CD14-positive monocyte (primary cell): Measurements from ENCODE around the gene PIP4K2A. TPM values are rescaled to one million over a fixed set of nuclear protein-coding genes. Genes with fewer than 3 reads are reported as not detected.

ENCODE experiments used
- DNase-seq, 3 donors: peaks; one replicate each; pipeline ENCODE4 v3.0.0-alpha.2; 2011 to 2022
- H2AFZ ChIP-seq: 2 replicates; pipeline ENCODE4 v1.6.0; 2012; ENCODE audit warnings: mild to moderate bottlenecking, low read depth, low read length, inconsistent platforms; ENCODE audit not compliant: insufficient read depth, poor library complexity, severe bottlenecking
- H3K27ac ChIP-seq, 2 donors: 1 replicate in 1 of 2; 2 replicates in 1 of 2; pipeline ENCODE4 v1.5.1; 2012 to 2013; ENCODE audit warnings: low read length in 2 of 2, control low read depth in 1 of 2, inconsistent platforms in 1 of 2, low read depth in 1 of 2, mild to moderate bottlenecking in 1 of 2
- H3K27me3 ChIP-seq, 2 donors: one replicate each; pipeline versions ENCODE4 v1.6.0 to v1.6.1; 2011 to 2013; ENCODE audit warnings: low read length in 2 of 2; ENCODE audit not compliant: control insufficient read depth in 2 of 2, insufficient read depth in 2 of 2
- H3K36me3 ChIP-seq, 2 donors: replicated peaks in 1 of 2; 1 replicate in 1 of 2; 2 replicates in 1 of 2; pipeline versions ENCODE4 v1.5.1 to v1.6.1; 2012 to 2013; ENCODE audit warnings: low read length in 2 of 2, control low read depth in 1 of 2, inconsistent platforms in 1 of 2, mild to moderate bottlenecking in 1 of 2; ENCODE audit not compliant: insufficient read depth in 2 of 2, control insufficient read depth in 1 of 2
- H3K4me1 ChIP-seq, 2 donors: 1 replicate in 1 of 2; 2 replicates in 1 of 2; pipeline versions ENCODE4 v1.5.1 to v1.6.1; 2012 to 2013; ENCODE audit warnings: low read length in 2 of 2, control low read depth in 1 of 2, inconsistent platforms in 1 of 2, mild to moderate bottlenecking in 1 of 2, moderate library complexity in 1 of 2; ENCODE audit not compliant: insufficient read depth in 2 of 2, control insufficient read depth in 1 of 2
- H3K4me2 ChIP-seq: replicated peaks from 2 replicates; pipeline ENCODE3; 2012; ENCODE audit warnings: low read length, moderate library complexity, mild to moderate bottlenecking; ENCODE audit not compliant: poor library complexity, severe bottlenecking; ENCODE audit errors: extremely low read depth
- H3K4me3 ChIP-seq, 3 experiments: fragments of 200-600 bp in 1 of 3; sonication (generic) in 1 of 3; replicated peaks in 1 of 3; 1 replicate in 2 of 3; 2 replicates in 1 of 3; pipeline ENCODE4 v1.5.1; 2011 to 2013; ENCODE audit warnings: low read length in 3 of 3, mild to moderate bottlenecking in 3 of 3, control low read depth in 2 of 3, low read depth in 2 of 3, inconsistent platforms in 1 of 3, moderate library complexity in 1 of 3
- H3K79me2 ChIP-seq: 2 replicates; pipeline ENCODE4 v1.6.0; 2012; ENCODE audit warnings: mild to moderate bottlenecking, control low read depth, inconsistent platforms, low read length, moderate library complexity; ENCODE audit not compliant: insufficient read depth
- H3K9ac ChIP-seq: 2 replicates; pipeline ENCODE4 v1.6.0; 2017; ENCODE audit warnings: low read length, mild to moderate bottlenecking; ENCODE audit not compliant: insufficient read depth, poor library complexity, severe bottlenecking
- H3K9me3 ChIP-seq, 2 donors: replicated peaks in 1 of 2; 1 replicate in 1 of 2; 2 replicates in 1 of 2; pipeline versions ENCODE4 v1.5.1 to v1.6.1; 2012 to 2013; ENCODE audit warnings: low read length in 2 of 2, control low read depth in 1 of 2; ENCODE audit not compliant: control insufficient read depth in 1 of 2, insufficient read depth in 1 of 2
- H4K20me1 ChIP-seq: 2 replicates; pipeline ENCODE4 v1.6.0; 2012; ENCODE audit warnings: mild to moderate bottlenecking, low read length, control low read depth, moderate library complexity; ENCODE audit not compliant: insufficient read depth
- H3K27ac Mint-ChIP-seq, 7 donors: one replicate each; pipeline ENCODE4 v1.8.0; 2020; ENCODE audit warnings: mild to moderate bottlenecking in 7 of 7, mixed read lengths in 7 of 7, moderate library complexity in 6 of 7, inconsistent platforms in 2 of 7
- H3K27me3 Mint-ChIP-seq, 3 donors: one replicate each; pipeline ENCODE4 v1.8.0; 2021 to 2022; ENCODE audit warnings: low read depth in 3 of 3, mild to moderate bottlenecking in 3 of 3, mixed read lengths in 3 of 3, moderate library complexity in 3 of 3, inconsistent platforms in 1 of 3
- H3K36me3 Mint-ChIP-seq, 2 donors: one replicate each; pipeline ENCODE4 v1.8.0; 2020; ENCODE audit warnings: mixed read lengths in 2 of 2, inconsistent platforms in 1 of 2, mild to moderate bottlenecking in 1 of 2
- H3K4me1 Mint-ChIP-seq: one replicate; pipeline ENCODE4 v1.8.0; 2020; ENCODE audit warnings: mild to moderate bottlenecking, mixed read lengths
- H3K4me3 Mint-ChIP-seq, 2 donors: one replicate each; pipeline ENCODE4 v1.8.0; 2020; ENCODE audit warnings: mild to moderate bottlenecking in 2 of 2, mixed read lengths in 2 of 2, moderate library complexity in 1 of 2
- H3K9me3 Mint-ChIP-seq, 7 donors: one replicate each; pipeline ENCODE4 v1.8.0; 2020 to 2022; ENCODE audit warnings: mixed read lengths in 7 of 7, mild to moderate bottlenecking in 6 of 7, moderate library complexity in 6 of 7, inconsistent platforms in 2 of 7
- CTCF ChIP-seq: fragments of 200-600 bp; IDR thresholded peaks from one replicate; pipeline ENCODE4 v1.8.0; 2022; ENCODE audit warnings: antibody characterized with exemption, mild to moderate bottlenecking
- WGBS: methylation state at CpG from one replicate; pipeline ENCODE4 v1.1.5; 2013; ENCODE audit warnings: missing lambda C conversion rate; ENCODE audit not compliant: insufficient coverage; 5-methylcytosine and 5-hydroxymethylcytosine counted together
- intact Hi-C, 2 donors: fragments of 100-400 bp; cut with micrococcal nuclease; formaldehyde crosslinking; loops; one replicate each; pipeline versions ENCODE4 v1.15.0 to v1.15.1; 2023
- polyA plus RNA-seq, 3 donors: library from polyadenylated mRNA; depleted of rRNA in 1 of 3; unstranded in 2 of 3; stranded (reverse) in 1 of 3; fragments of 300-500 nt in 2 of 3; fragments of >200 nt in 1 of 3; fragmentation: Illumina TruSeq in 2 of 3; gene quantifications; 1 replicate in 2 of 3; 2 replicates in 1 of 3; pipeline ENCODE4 v1.2.3, GENCODE V29; 2012 to 2021

PIP4K2A gene
- polyA plus RNA-seq, 3 donors: 9.7 to 33.7 (median 16.6) TPM

- Histone ChIP-seq H2AFZ (no peak overlapping the region), H3K36me3 (no peaks in the 10 kb centered on the region), H4K20me1 (peaks cover 96% of the 10 kb centered on the region), H3K27ac (peak overlapping the region; percentile 64 to 65), H3K9ac (no peak overlapping the region), H3K27me3 (no peaks in the 10 kb centered on the region), H3K4me2 (peak overlapping the region; percentile 1), H3K4me3 (no peak overlapping the region), H3K79me2 (peaks cover 100% of the 10 kb centered on the region), H3K4me1 (peaks cover 27 to 52% of the 10 kb centered on the region in 2 donors), H3K9me3 (peaks cover 6 to 11% of the 10 kb centered on the region in 2 donors)
- Mint-ChIP-seq H3K9me3 (peaks cover 10 to 16% (median 11%) of the 10 kb centered on the region in 7 donors), H3K4me1 (peaks cover 81% of the 10 kb centered on the region), H3K27me3 (peaks cover 0 to 4% (median 2%) of the 10 kb centered on the region in 3 donors), H3K27ac (peak overlapping the region; percentile 71 to 93 (median 80)), H3K36me3 (peaks cover 27 to 36% of the 10 kb centered on the region in 2 donors), H3K4me3 (peak overlapping the region in 1 of 2 donors; percentile 32)
- DNase-seq: no peak
- TF ChIP-seq CTCF: no peak
- intact Hi-C loops: no loop called here
- WGBS: 90% methylated on average over 1 of the region's 5 CpGs
Measured at GRCh38 chr10:22705527-22705926, 8.9 kb downstream of the PIP4K2A start.

GRCh38 chr10:22704942-22705341 is 9.4 kb downstream of the PIP4K2A start:
- peaks cover 6 to 11% of the 10 kb centered on the region in 2 donors for H3K9me3 ChIP-seq
- H3K4me1 ChIP-seq: peaks cover 21 to 46% of the 10 kb centered on the region in 2 donors
- peaks cover 96% of the 10 kb centered on the region for H4K20me1 ChIP-seq
- 21% methylated on average over 3 of the region's 5 CpGs for WGBS
- peak overlapping the region; percentile 80 to 94 (median 90) for H3K27ac Mint-ChIP-seq
- peak overlapping the region; percentile 35 for H2AFZ ChIP-seq
- peaks cover 25 to 36% of the 10 kb centered on the region in 2 donors for H3K36me3 Mint-ChIP-seq
- H3K9ac ChIP-seq: peak overlapping the region; percentile 6
- H3K79me2 ChIP-seq: peaks cover 100% of the 10 kb centered on the region
- H3K4me1 Mint-ChIP-seq: peaks cover 77% of the 10 kb centered on the region
- peak overlapping the region in 1 of 3 experiments; percentile 45 for H3K4me3 ChIP-seq
- H3K9me3 Mint-ChIP-seq: peaks cover 10 to 16% (median 11%) of the 10 kb centered on the region in 7 donors
- no peaks in the 10 kb centered on the region for H3K27me3 ChIP-seq
- TF ChIP-seq CTCF: no peak
- peak overlapping the region; percentile 36 for H3K4me2 ChIP-seq
- intact Hi-C loops: no loop called here
- H3K27ac ChIP-seq: peak overlapping the region; percentile 64 to 65
- H3K27me3 Mint-ChIP-seq: peaks cover 0 to 4% (median 2%) of the 10 kb centered on the region in 3 donors
- peak in 2 of 3 donors; percentile 39 to 42 for DNase-seq
- peak overlapping the region; percentile 39 to 70 for H3K4me3 Mint-ChIP-seq
- no peaks in the 10 kb centered on the region for H3K36me3 ChIP-seq
